ENCODE results near the gene DGKQ. TPM values are rescaled to one million over a fixed set of nuclear protein-coding genes. Genes with fewer than 3 reads are reported as not detected.

The DGKQ gene
- polyA plus RNA-seq, 1 of the 3 experiments (the other 2 are of a cell fraction), result 10.9 TPM

DNA sequence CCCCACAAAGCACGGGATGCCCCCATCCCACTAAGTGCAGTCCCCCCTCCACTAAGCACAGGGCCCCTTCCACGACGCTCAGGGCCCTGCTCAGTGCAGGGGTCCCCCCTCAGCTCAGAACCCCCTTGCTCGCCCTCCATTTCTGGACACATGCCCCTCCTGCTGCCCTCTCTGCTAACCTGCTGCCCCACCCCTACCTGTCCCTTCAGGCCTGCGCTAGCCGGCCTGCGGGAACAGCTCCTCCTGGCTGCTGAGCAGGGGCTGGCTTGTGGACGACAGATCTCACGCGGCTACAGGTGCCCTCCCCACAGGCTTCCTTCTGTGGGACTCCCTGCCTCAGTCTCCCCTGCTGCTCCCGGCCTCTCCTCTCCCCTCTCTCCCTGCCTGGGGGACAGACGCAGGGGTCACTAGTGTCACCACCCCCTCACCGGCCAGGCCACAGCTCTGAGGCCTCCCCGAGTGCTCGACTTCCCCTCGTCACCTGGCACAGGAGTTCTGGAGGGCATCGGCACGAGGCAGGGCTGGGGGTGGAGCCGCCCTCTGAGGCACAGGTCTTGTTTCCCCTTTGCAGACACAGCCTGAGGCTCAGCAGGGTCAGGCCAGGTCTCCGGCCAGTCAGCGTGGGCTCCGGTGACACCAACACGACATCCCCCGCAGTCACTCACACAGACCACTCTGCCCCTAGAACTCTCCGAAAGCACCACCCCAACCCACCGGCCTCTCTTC is 62.8 kb downstream of the DGKQ start (continued):
- TF ChIP-seq, protein P1, sequence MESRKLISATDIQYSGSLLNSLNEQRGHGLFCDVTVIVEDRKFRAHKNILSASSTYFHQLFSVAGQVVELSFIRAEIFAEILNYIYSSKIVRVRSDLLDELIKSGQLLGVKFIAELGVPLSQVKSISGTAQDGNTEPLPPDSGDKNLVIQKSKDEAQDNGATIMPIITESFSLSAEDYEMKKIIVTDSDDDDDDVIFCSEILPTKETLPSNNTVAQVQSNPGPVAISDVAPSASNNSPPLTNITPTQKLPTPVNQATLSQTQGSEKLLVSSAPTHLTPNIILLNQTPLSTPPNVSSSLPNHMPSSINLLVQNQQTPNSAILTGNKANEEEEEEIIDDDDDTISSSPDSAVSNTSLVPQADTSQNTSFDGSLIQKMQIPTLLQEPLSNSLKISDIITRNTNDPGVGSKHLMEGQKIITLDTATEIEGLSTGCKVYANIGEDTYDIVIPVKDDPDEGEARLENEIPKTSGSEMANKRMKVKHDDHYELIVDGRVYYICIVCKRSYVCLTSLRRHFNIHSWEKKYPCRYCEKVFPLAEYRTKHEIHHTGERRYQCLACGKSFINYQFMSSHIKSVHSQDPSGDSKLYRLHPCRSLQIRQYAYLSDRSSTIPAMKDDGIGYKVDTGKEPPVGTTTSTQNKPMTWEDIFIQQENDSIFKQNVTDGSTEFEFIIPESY (IDR thresholded peaks at IDR 0.05; ENCODE audit: borderline replicate concordance, low read depth), result no peak
- no peak for TF ChIP-seq TCF12 (IDR thresholded peaks at IDR 0.05)

DNA sequence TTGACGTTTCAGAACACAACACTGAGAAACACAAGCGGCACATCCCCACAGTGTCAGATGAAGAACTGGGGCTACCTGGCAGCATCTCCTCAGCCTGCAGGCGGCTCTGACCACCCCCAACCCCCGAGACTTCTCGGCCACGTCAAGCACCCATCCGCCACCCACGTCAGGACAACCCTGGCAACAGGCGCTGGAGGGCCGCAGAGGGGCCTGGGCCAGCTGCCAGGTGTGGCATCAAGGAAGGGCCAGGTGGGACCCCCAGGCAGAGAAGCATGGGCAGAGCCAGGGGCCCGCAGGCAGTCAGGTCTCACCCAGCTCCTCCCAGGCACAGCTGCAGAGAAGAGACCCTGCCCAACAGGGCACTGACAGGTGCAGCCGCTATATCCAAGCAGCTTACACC is 63.5 kb downstream of the DGKQ start:
- no peak for DNase-seq
- Histone ChIP-seq H3K9me2 (no peaks in the 10 kb centered on the region), H3K9ac (no peak overlapping the region), H3K79me2 (ENCODE audit: insufficient read depth) (peaks cover 16% of the 10 kb centered on the region; the same call in 1 of the 2 replicates), H3K4me2 (no peak overlapping the region), H2AFZ (ENCODE audit: low read depth) (no peak overlapping the region), H3K27me3 (ENCODE audit: insufficient read depth) (no peaks in the 10 kb centered on the region), H3F3A (replicated peaks; ENCODE audit: insufficient read depth) (peaks cover 7% of the 10 kb centered on the region), H3K27ac (ENCODE audit: low read depth in 2 of 2, low read length in 1 of 2) (no peak overlapping the region), H3K4me3 (ENCODE audit: low read depth in 2 of 2, low read length in 1 of 2) (no peak overlapping the region), H4K20me1 (ENCODE audit: insufficient read depth) (peaks cover 17% of the 10 kb centered on the region; the same call in 1 of the 2 replicates), H3K36me3 (replicated peaks in 1 of 2; ENCODE audit: control insufficient read depth in 1 of 2, insufficient read depth in 2 of 2, low read length in 1 of 2) (peaks cover 0 to 34% of the 10 kb centered on the region in 2 experiments), H3K4me1 (ENCODE audit: control insufficient read depth in 1 of 2, insufficient read depth in 2 of 2, low read depth in 1 of 2, low read length in 1 of 2) (no peaks in the 10 kb centered on the region), H3K9me3 (no peaks in the 10 kb centered on the region)
- TF ChIP-seq GABPA (IDR thresholded peaks at IDR 0.05; ENCODE audit: low read depth), result no peak
- TF ChIP-seq, protein P2, sequence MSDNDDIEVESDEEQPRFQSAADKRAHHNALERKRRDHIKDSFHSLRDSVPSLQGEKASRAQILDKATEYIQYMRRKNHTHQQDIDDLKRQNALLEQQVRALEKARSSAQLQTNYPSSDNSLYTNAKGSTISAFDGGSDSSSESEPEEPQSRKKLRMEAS (IDR thresholded peaks at IDR 0.05; ENCODE audit: low read depth), result no peak
- no peak for TF ChIP-seq JUND (IDR thresholded peaks at IDR 0.05)
- TF ChIP-seq, protein P3, sequence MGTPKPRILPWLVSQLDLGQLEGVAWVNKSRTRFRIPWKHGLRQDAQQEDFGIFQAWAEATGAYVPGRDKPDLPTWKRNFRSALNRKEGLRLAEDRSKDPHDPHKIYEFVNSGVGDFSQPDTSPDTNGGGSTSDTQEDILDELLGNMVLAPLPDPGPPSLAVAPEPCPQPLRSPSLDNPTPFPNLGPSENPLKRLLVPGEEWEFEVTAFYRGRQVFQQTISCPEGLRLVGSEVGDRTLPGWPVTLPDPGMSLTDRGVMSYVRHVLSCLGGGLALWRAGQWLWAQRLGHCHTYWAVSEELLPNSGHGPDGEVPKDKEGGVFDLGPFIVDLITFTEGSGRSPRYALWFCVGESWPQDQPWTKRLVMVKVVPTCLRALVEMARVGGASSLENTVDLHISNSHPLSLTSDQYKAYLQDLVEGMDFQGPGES (IDR thresholded peaks at IDR 0.05; ENCODE audit: low read depth, low read length), result no peak
- TF ChIP-seq, protein P4, sequence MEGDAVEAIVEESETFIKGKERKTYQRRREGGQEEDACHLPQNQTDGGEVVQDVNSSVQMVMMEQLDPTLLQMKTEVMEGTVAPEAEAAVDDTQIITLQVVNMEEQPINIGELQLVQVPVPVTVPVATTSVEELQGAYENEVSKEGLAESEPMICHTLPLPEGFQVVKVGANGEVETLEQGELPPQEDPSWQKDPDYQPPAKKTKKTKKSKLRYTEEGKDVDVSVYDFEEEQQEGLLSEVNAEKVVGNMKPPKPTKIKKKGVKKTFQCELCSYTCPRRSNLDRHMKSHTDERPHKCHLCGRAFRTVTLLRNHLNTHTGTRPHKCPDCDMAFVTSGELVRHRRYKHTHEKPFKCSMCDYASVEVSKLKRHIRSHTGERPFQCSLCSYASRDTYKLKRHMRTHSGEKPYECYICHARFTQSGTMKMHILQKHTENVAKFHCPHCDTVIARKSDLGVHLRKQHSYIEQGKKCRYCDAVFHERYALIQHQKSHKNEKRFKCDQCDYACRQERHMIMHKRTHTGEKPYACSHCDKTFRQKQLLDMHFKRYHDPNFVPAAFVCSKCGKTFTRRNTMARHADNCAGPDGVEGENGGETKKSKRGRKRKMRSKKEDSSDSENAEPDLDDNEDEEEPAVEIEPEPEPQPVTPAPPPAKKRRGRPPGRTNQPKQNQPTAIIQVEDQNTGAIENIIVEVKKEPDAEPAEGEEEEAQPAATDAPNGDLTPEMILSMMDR (IDR thresholded peaks at IDR 0.05), result no peak
- TF ChIP-seq NFIC (IDR thresholded peaks at IDR 0.05; ENCODE audit: borderline replicate concordance), result no peak
- no peak for TF ChIP-seq TEAD4 (IDR thresholded peaks at IDR 0.05; ENCODE audit: borderline replicate concordance, insufficient read depth)
- no peak for TF ChIP-seq USF2 (IDR thresholded peaks at IDR 0.05; ENCODE audit: borderline replicate concordance, low read depth, low read length)
- no peak for TF ChIP-seq SIN3A (IDR thresholded peaks at IDR 0.05; ENCODE audit: borderline replicate concordance, low read depth, low read length)
- TF ChIP-seq FOXJ3 (CRISPR knock-in tag; IDR thresholded peaks at IDR 0.05), result no peak
- no peak for TF ChIP-seq EZH2phosphoT487 (IDR thresholded peaks at IDR 0.05; ENCODE audit: borderline replicate concordance, low read depth)
- TF ChIP-seq GATA2 (CRISPR knock-in tag; IDR thresholded peaks at IDR 0.05), result no peak
- TF ChIP-seq PBX3 (IDR thresholded peaks at IDR 0.05), result no peak
- no peak for TF ChIP-seq SMC3 (IDR thresholded peaks at IDR 0.05; ENCODE audit: low read depth, low read length)
- no peak for TF ChIP-seq TCF12 (IDR thresholded peaks at IDR 0.05)
- ChIA-PET CTCF (no interaction called here), POLR2A (no interaction called here)
- 94% methylated on average over 2 of the region's 12 CpGs for WGBS (ENCODE audit: low lambda C conversion rate)
